Endodermal cell (in vitro differentiated cells): ENCODE measurements around the gene PRADC1. TPM values are rescaled to one million over a fixed set of nuclear protein-coding genes. Genes with fewer than 3 reads are reported as not detected.

Experiments
- DNase-seq: peaks from one replicate; pipeline ENCODE4 v3.0.0-alpha.2; 2017
- H3K27ac ChIP-seq: 2 replicates; pipeline ENCODE4 v1.5.1; 2013; ENCODE audit warnings: mild to moderate bottlenecking, low read depth, low read length, moderate library complexity
- H3K27me3 ChIP-seq: 2 replicates; pipeline ENCODE4 v1.6.1; 2013; ENCODE audit warnings: mild to moderate bottlenecking, low read length, moderate library complexity; ENCODE audit not compliant: insufficient read depth, control insufficient read depth, poor library complexity, severe bottlenecking
- H3K36me3 ChIP-seq: 2 replicates; pipeline ENCODE4 v1.7.0; 2013; ENCODE audit warnings: mild to moderate bottlenecking, low read length, moderate library complexity; ENCODE audit not compliant: control insufficient read depth, insufficient read depth
- H3K4me1 ChIP-seq: one replicate; pipeline ENCODE4 v1.7.0; 2013; ENCODE audit warnings: low read length; ENCODE audit not compliant: control insufficient read depth, insufficient read depth
- H3K4me3 ChIP-seq: 2 replicates; pipeline ENCODE4 v1.5.1; 2013; ENCODE audit warnings: mild to moderate bottlenecking, low read length, moderate library complexity
- H3K9ac ChIP-seq: 2 replicates; pipeline ENCODE4 v1.6.1; 2013; ENCODE audit warnings: mild to moderate bottlenecking, low read length, moderate library complexity; ENCODE audit not compliant: poor library complexity, severe bottlenecking; ENCODE audit errors: extremely low read depth
- H3K9me3 ChIP-seq: 2 replicates; pipeline ENCODE4 v1.6.1; 2013; ENCODE audit warnings: mild to moderate bottlenecking, low read length, moderate library complexity; ENCODE audit not compliant: control insufficient read depth
- H3K27ac Mint-ChIP-seq: 2 replicates; pipeline ENCODE4 v1.8.0; 2020; ENCODE audit warnings: mixed read lengths
- H3K27me3 Mint-ChIP-seq: 2 replicates; pipeline ENCODE4 v1.8.0; 2021; ENCODE audit warnings: mild to moderate bottlenecking, mixed read lengths; ENCODE audit not compliant: insufficient read depth
- H3K36me3 Mint-ChIP-seq: 2 replicates; pipeline ENCODE4 v1.8.0; 2020; ENCODE audit warnings: low read depth, mixed read lengths
- H3K4me1 Mint-ChIP-seq: 2 replicates; pipeline ENCODE4 v1.8.0; 2020; ENCODE audit warnings: mixed read lengths
- H3K4me3 Mint-ChIP-seq: 2 replicates; pipeline ENCODE4 v1.8.0; 2020; ENCODE audit warnings: mild to moderate bottlenecking, moderate library complexity, mixed read lengths
- H3K9me3 Mint-ChIP-seq: 2 replicates; pipeline ENCODE4 v1.8.0; 2020; ENCODE audit warnings: mild to moderate bottlenecking, mixed read lengths
- WGBS, 2 experiments: methylation state at CpG; one replicate each; pipeline versions ENCODE4 v1.1.5 to v1.1.7; 2013; ENCODE audit warnings: missing lambda C conversion rate in 2 of 2, mixed read lengths in 1 of 2; ENCODE audit not compliant: insufficient coverage in 1 of 2, insufficient read length in 1 of 2; 5-methylcytosine and 5-hydroxymethylcytosine counted together
- total RNA-seq, 2 donors: library from RNA; stranded (reverse); fragmentation: NEBNext Ultra II Directional in 1 of 2; extraction: Animal tissue kit (Norgen Biotek cat#: 25700) in 1 of 2; gene quantifications; 2 replicates in 1 of 2; 3 replicates in 1 of 2; pipeline ENCODE4 v1.2.1, GENCODE V29; 2021
- TF ChIP-seq, protein P1 (sequence below): fragments of 200-600 bp; sonication (generic); conservative IDR thresholded peaks from 2 replicates; pipeline ENCODE4 v1.5.0; 2021; ENCODE audit warnings: antibody characterized with exemption, mild to moderate bottlenecking

Gene PRADC1
- total RNA-seq, 2 donors from 2014 or later: 8.8 to 10.2 TPM

DNA sequence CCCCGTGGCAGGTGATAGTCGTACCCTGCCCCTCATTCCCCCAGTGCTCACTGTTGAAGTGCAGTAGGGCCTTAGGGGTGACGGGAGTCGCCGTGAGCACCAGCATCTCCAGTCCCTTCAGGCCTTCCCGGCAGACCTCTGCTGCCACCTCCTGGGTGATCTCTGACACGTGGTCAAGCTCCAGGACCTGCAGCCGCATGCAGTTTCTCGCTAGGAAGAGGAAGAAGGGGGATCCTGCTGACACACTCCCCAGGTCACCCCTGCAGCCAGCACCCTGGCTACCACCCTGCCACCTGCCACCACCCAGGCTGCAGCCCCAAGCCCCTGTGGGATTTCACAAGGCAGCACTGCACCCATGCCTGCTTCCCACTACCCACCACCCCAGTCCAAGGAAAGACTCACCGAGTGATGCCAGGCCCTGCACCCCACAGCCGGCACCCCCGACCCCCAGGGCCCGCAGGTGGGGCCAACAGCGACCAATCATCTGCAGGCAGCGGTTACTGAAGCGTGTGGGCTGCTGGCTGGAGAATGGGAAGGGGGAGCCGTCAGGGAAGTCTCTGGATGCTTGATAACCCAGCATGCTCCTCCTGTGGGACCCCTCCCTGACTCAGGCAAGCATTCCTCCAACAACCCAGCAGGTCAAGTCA lies 27.4 kb upstream of the PRADC1 start:
- Histone ChIP-seq H3K27me3 (no peaks in the 10 kb centered on the region), H3K4me1 (no peaks in the 10 kb centered on the region), H3K9ac (no peak overlapping the region), H3K4me3 (no peak overlapping the region), H3K9me3 (no peaks in the 10 kb centered on the region), H3K36me3 (no peaks in the 10 kb centered on the region), H3K27ac (no peak overlapping the region)
- H3K9me3 Mint-ChIP-seq: no peaks in the 10 kb centered on the region
- 45 to 55% methylated on average over 4 to 17 of the region's 17 CpGs for WGBS, 2 experiments
- peak; percentile 92 for DNase-seq
- no peak overlapping the region for H3K27ac Mint-ChIP-seq
- H3K36me3 Mint-ChIP-seq: peaks cover 4% of the 10 kb centered on the region
- peaks cover 2% of the 10 kb centered on the region for H3K4me1 Mint-ChIP-seq
- H3K27me3 Mint-ChIP-seq: no peaks in the 10 kb centered on the region
- TF ChIP-seq, protein P1, sequence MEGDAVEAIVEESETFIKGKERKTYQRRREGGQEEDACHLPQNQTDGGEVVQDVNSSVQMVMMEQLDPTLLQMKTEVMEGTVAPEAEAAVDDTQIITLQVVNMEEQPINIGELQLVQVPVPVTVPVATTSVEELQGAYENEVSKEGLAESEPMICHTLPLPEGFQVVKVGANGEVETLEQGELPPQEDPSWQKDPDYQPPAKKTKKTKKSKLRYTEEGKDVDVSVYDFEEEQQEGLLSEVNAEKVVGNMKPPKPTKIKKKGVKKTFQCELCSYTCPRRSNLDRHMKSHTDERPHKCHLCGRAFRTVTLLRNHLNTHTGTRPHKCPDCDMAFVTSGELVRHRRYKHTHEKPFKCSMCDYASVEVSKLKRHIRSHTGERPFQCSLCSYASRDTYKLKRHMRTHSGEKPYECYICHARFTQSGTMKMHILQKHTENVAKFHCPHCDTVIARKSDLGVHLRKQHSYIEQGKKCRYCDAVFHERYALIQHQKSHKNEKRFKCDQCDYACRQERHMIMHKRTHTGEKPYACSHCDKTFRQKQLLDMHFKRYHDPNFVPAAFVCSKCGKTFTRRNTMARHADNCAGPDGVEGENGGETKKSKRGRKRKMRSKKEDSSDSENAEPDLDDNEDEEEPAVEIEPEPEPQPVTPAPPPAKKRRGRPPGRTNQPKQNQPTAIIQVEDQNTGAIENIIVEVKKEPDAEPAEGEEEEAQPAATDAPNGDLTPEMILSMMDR: peak; percentile 77
- no peak overlapping the region for H3K4me3 Mint-ChIP-seq

DNA sequence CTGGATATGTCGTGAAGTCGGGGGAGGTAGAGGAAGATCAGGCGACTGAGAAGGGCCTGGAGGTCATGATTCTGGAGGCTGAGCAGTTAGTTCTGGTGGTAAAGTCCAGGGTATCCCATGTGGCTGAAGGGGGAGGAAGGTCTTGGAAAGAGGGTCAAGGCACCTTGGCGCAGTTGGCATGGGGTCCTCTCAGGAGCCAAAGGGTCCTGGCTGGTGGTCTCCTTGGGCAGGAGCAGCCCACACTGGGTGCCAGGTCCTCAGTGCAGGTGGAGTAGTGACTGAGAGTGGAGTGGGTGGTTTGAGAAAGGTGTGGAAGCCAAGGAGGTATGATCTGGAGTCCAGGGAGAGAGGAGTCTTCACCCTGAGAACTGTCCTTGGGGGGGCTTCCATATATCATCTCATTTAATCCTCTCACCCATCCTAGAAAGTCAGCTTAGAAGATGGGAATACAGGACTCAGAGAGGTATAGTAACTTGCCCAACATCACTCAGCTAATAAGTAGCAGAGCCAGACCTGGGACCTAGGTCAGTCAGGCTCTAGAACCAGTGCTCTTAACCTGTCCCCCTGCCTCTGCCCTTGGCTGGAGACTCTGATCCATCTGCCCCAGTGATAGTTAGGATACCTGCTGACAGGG lies 26.8 kb upstream of the PRADC1 start:
- DNase-seq: peak; percentile 22
- Histone ChIP-seq H3K4me3 (no peak overlapping the region), H3K27ac (no peak overlapping the region), H3K27me3 (no peaks in the 10 kb centered on the region), H3K4me1 (no peaks in the 10 kb centered on the region), H3K9me3 (no peaks in the 10 kb centered on the region), H3K9ac (no peak overlapping the region), H3K36me3 (peaks cover 4% of the 10 kb centered on the region)
- 93 to 97% methylated on average over 4 of the region's 4 CpGs for WGBS, 2 experiments
- Mint-ChIP-seq H3K36me3 (peaks cover 4% of the 10 kb centered on the region), H3K4me1 (peaks cover 2% of the 10 kb centered on the region), H3K27me3 (no peaks in the 10 kb centered on the region), H3K27ac (no peak overlapping the region), H3K4me3 (no peak overlapping the region), H3K9me3 (no peaks in the 10 kb centered on the region)
- TF ChIP-seq, protein P1: no peak

DNA sequence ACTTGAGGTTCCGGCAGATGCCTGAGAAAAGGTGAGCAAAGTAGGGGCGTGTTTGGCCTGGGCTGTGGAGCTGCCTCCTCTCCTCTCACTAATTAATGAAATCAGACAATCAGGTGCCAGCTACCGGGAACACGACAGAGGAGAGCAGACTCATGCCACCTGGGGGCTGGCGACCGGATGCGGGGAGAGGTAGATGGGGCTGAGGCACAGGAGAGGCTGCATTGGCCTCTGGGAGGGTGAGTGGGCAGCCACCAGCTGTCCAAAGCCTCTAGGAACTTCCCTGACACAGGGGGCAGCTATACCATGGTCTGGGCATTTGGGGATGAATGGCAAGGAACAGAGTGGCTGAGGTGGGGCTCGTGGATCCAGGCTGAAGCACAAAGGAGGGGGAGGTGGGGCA lies 26.2 kb upstream of the PRADC1 start:
- no peaks in the 10 kb centered on the region for H3K9me3 ChIP-seq
- peaks cover 9% of the 10 kb centered on the region for H3K36me3 ChIP-seq
- TF ChIP-seq, protein P1: no peak
- no peak overlapping the region for H3K4me3 ChIP-seq
- Mint-ChIP-seq H3K27ac (no peak overlapping the region), H3K9me3 (no peaks in the 10 kb centered on the region), H3K4me3 (no peak overlapping the region), H3K27me3 (no peaks in the 10 kb centered on the region), H3K4me1 (peaks cover 2% of the 10 kb centered on the region), H3K36me3 (peaks cover 8% of the 10 kb centered on the region)
- H3K9ac ChIP-seq: no peak overlapping the region
- no peak overlapping the region for H3K27ac ChIP-seq
- H3K4me1 ChIP-seq: no peaks in the 10 kb centered on the region
- DNase-seq: peak; percentile 24
- WGBS, 2 experiments: 91 to 96% methylated on average over 8 of the region's 8 CpGs
- no peaks in the 10 kb centered on the region for H3K27me3 ChIP-seq
